ENCODE data around the gene STK35. TPM values are rescaled to one million over a fixed set of nuclear protein-coding genes. Genes with fewer than 3 reads are reported as not detected.

STK35 gene
- total RNA-seq, 1 experiment from 2014 or later: 38.4 TPM

DNA sequence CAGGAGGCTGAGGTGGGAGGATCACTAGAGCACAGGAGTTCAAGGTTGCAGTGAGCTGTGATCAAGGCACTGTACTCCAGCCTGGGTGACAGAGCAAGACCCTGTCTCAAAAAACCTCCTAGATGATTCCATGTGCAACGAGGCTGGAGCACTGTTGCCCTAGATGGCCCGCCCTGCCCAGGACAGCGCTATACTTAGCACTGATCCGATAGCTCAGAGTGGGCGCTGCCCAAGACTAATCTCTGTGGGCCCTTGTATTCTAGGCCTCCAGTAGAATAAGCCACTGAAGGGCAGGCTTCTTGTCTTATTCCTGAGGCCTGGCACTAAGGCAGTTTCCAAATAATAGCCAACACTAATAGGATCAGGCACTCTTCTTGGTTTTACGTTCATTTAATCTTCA is 41.0 kb downstream of the STK35 start:
- no peaks in the 10 kb centered on the region for H3K4me1 ChIP-seq (ENCODE audit: insufficient read depth, low read length)

GRCh38 chr20:2143594-2143993 is 42.0 kb downstream of the STK35 start:
- DNase-seq (no peak), ATAC-seq (no peak)
- H3K36me3 ChIP-seq (ENCODE audit: low read depth, low read length): peaks cover 8% of the 10 kb centered on the region; the same call in 1 of the 2 replicates
- H3K4me1 ChIP-seq (ENCODE audit: insufficient read depth, low read length): no peaks in the 10 kb centered on the region
- 0 out of 2 replicates have a peak, but pooled peaks cover 11% of the 10 kb centered on the region for H3K79me2 ChIP-seq (ENCODE audit: low read length)
- H4K20me1 ChIP-seq (ENCODE audit: low read length): no peaks in the 10 kb centered on the region
- intact Hi-C loops (cut with micrococcal nuclease): no loop called here
- no peak overlapping the region for H3K4me3 ChIP-seq (ENCODE audit: low read length)
- H3K9ac ChIP-seq (ENCODE audit: low read length): no peak overlapping the region
- H3F3A ChIP-seq (ENCODE audit: low read length, unreplicated experiment): no peaks in the 10 kb centered on the region
- H3K4me2 ChIP-seq (ENCODE audit: low read length): no peak overlapping the region
- no TSS peak for BruUV-seq (replicated peaks)
- H3K27me3 ChIP-seq (ENCODE audit: low read length): no peaks in the 10 kb centered on the region
- H3K27ac ChIP-seq (ENCODE audit: low read length): no peak overlapping the region
- no peaks in the 10 kb centered on the region for H3K9me3 ChIP-seq (ENCODE audit: low read length)
- ChIA-PET CTCF (no interaction called here), POLR2A (ENCODE audit: unreplicated experiment) (interaction anchor here (0.6 kb wide), 1 partner anchor 29 kb away, joined by 4 read pairs; no protein-coding TSS in a partner anchor)
- no peaks in the 10 kb centered on the region for H3K9me2 ChIP-seq (replicated peaks; ENCODE audit: low read length)
- TF ChIP-seq EZH2 (IDR thresholded peaks at IDR 0.05; ENCODE audit: low read length, unreplicated experiment) (no peak), EZH2phosphoT487 (IDR thresholded peaks at IDR 0.05; ENCODE audit: borderline replicate concordance, low read length) (no peak)
- TF ChIP-seq, protein P1, sequence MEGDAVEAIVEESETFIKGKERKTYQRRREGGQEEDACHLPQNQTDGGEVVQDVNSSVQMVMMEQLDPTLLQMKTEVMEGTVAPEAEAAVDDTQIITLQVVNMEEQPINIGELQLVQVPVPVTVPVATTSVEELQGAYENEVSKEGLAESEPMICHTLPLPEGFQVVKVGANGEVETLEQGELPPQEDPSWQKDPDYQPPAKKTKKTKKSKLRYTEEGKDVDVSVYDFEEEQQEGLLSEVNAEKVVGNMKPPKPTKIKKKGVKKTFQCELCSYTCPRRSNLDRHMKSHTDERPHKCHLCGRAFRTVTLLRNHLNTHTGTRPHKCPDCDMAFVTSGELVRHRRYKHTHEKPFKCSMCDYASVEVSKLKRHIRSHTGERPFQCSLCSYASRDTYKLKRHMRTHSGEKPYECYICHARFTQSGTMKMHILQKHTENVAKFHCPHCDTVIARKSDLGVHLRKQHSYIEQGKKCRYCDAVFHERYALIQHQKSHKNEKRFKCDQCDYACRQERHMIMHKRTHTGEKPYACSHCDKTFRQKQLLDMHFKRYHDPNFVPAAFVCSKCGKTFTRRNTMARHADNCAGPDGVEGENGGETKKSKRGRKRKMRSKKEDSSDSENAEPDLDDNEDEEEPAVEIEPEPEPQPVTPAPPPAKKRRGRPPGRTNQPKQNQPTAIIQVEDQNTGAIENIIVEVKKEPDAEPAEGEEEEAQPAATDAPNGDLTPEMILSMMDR (conservative IDR thresholded peaks at IDR 0.05; ENCODE audit: low read depth, low read length): no peak
- no peak overlapping the region for H2AFZ ChIP-seq (ENCODE audit: low read length)

More for the DNA sequence above, 41.0 kb downstream of the STK35 start:
- Histone ChIP-seq H3F3A (ENCODE audit: low read length, unreplicated experiment) (no peaks in the 10 kb centered on the region), H3K9me3 (ENCODE audit: low read length) (no peaks in the 10 kb centered on the region), H3K27ac (ENCODE audit: low read length) (no peak overlapping the region), H3K9ac (ENCODE audit: low read length) (no peak overlapping the region), H2AFZ (ENCODE audit: low read length) (no peak overlapping the region), H3K79me2 (ENCODE audit: low read length) (peaks cover 19% of the 10 kb centered on the region; the same call in 1 of the 2 replicates), H3K4me2 (ENCODE audit: low read length) (no peak overlapping the region), H3K27me3 (ENCODE audit: low read length) (no peaks in the 10 kb centered on the region), H3K9me2 (replicated peaks; ENCODE audit: low read length) (no peaks in the 10 kb centered on the region), H3K36me3 (ENCODE audit: low read depth, low read length) (peaks cover 8% of the 10 kb centered on the region; the same call in 1 of the 2 replicates), H4K20me1 (ENCODE audit: low read length) (no peaks in the 10 kb centered on the region), H3K4me3 (ENCODE audit: low read length) (no peak overlapping the region)
- BruUV-seq (replicated peaks): no TSS peak
- TF ChIP-seq EZH2 (IDR thresholded peaks at IDR 0.05; ENCODE audit: low read length, unreplicated experiment) (no peak), EZH2phosphoT487 (IDR thresholded peaks at IDR 0.05; ENCODE audit: borderline replicate concordance, low read length) (no peak)
- TF ChIP-seq, protein P1 (conservative IDR thresholded peaks at IDR 0.05; ENCODE audit: low read depth, low read length): no peak
- POLR2A ChIA-PET (ENCODE audit: unreplicated experiment): no interaction called here
- intact Hi-C loops (cut with micrococcal nuclease): no loop called here
- ATAC-seq (no peak), DNase-seq (no peak)
- CTCF ChIA-PET: no interaction called here

DNA sequence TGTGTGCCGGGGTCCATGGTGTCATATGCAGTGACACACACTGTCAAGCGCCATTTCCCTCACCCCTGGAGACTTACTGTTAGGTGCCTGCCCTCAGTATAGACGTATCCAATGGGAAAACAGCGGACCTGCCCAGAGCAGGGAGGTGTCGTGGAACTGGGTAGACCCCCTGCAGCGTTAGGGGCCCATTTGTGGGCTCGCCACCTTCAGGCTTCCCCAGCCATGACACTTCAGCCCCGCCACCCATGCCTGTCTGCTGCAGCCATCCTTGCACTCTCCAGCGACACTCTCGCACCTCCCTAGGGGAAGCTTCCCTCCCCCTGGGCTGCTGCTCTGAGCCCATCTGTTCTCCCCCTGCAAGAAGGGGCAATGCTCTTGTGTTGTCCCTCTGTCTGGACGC is 43.2 kb downstream of the STK35 start:
- POLR2A ChIA-PET (ENCODE audit: unreplicated experiment): no interaction called here

More for the DNA sequence above, 43.2 kb downstream of the STK35 start:
- Histone ChIP-seq H3F3A (ENCODE audit: low read length, unreplicated experiment) (no peaks in the 10 kb centered on the region), H3K4me1 (ENCODE audit: insufficient read depth, low read length) (no peaks in the 10 kb centered on the region), H3K4me3 (ENCODE audit: low read length) (no peak overlapping the region), H3K79me2 (ENCODE audit: low read length) (0 out of 2 replicates have a peak, but pooled peaks cover 11% of the 10 kb centered on the region), H3K9ac (ENCODE audit: low read length) (no peak overlapping the region), H3K36me3 (ENCODE audit: low read depth, low read length) (peaks cover 8% of the 10 kb centered on the region; the same call in 1 of the 2 replicates), H3K9me3 (ENCODE audit: low read length) (no peaks in the 10 kb centered on the region), H3K27me3 (ENCODE audit: low read length) (no peaks in the 10 kb centered on the region), H3K27ac (ENCODE audit: low read length) (no peak overlapping the region), H3K4me2 (ENCODE audit: low read length) (no peak overlapping the region), H4K20me1 (ENCODE audit: low read length) (no peaks in the 10 kb centered on the region), H2AFZ (ENCODE audit: low read length) (no peak overlapping the region), H3K9me2 (replicated peaks; ENCODE audit: low read length) (no peaks in the 10 kb centered on the region)
- CTCF ChIA-PET: no interaction called here
- ATAC-seq: no peak
- BruUV-seq (replicated peaks): no TSS peak
- no peak for DNase-seq
- intact Hi-C loops (cut with micrococcal nuclease): no loop called here
- TF ChIP-seq, protein P1 (conservative IDR thresholded peaks at IDR 0.05; ENCODE audit: low read depth, low read length): no peak
- TF ChIP-seq EZH2phosphoT487 (IDR thresholded peaks at IDR 0.05; ENCODE audit: borderline replicate concordance, low read length): no peak
- no peak for TF ChIP-seq EZH2 (IDR thresholded peaks at IDR 0.05; ENCODE audit: low read length, unreplicated experiment)
